ENCODE data around the gene BRD4. TPM values are rescaled to one million over a fixed set of nuclear protein-coding genes. Genes with fewer than 3 reads are reported as not detected.
A peak's percentile ranks its signal among the peaks of the same experiment; 100 is the strongest.

The BRD4 gene
- total RNA-seq, 1 experiment from 2014 or later, result 144 TPM

GRCh38 chr19:15194938-15195337, 137.4 kb downstream of the BRD4 start:
- Histone ChIP-seq H2BK5ac (ENCODE audit: insufficient read length, low read length) (no peak overlapping the region), H3K4me1 (ENCODE audit: insufficient read depth, low read length) (peaks cover 6% of the 10 kb centered on the region; the same call in 1 of the 2 replicates), H2BK12ac (ENCODE audit: insufficient read length, low read depth, low read length) (no peak overlapping the region), H2AFZ (ENCODE audit: low read length) (no peak overlapping the region), H2BK15ac (ENCODE audit: low read depth, low read length) (no peak overlapping the region), H3K79me2 (ENCODE audit: insufficient read depth, low read length) (peaks cover 14% of the 10 kb centered on the region; the same call in 1 of the 2 replicates), H2BK120ac (ENCODE audit: low read depth, low read length, poor library complexity, severe bottlenecking) (no peak overlapping the region), H2AK5ac (ENCODE audit: insufficient read length, low read length) (no peak overlapping the region), H3K27me3 (ENCODE audit: insufficient read depth, low read length) (no peaks in the 10 kb centered on the region), H3K9me3 (ENCODE audit: control insufficient read depth, low read depth, low read length) (no peaks in the 10 kb centered on the region), H3K79me1 (ENCODE audit: insufficient read depth, low read depth, low read length, poor library complexity, severe bottlenecking) (no peaks in the 10 kb centered on the region), H3K4me2 (ENCODE audit: insufficient read depth, insufficient read length, low read length) (peak overlapping the region; percentile 4), H3K18ac (ENCODE audit: insufficient read length, low read depth, low read length) (no peak overlapping the region), H3K4ac (ENCODE audit: low read depth, low read length) (no peak overlapping the region), H3K23ac (ENCODE audit: insufficient read length, low read depth, low read length) (no peak overlapping the region), H4K91ac (ENCODE audit: insufficient read length, low read depth, low read length) (no peak overlapping the region), H3K14ac (ENCODE audit: insufficient read depth, low read length) (no peak overlapping the region), H3T11ph (ENCODE audit: low read length) (no peak overlapping the region), H4K5ac (ENCODE audit: insufficient read length, low read depth, low read length) (no peak overlapping the region), H3K9ac (ENCODE audit: extremely low read depth, insufficient read length, low read length) (no peak overlapping the region), H3K56ac (ENCODE audit: insufficient read length, low read depth, low read length) (no peak overlapping the region), H3K23me2 (ENCODE audit: insufficient read length, low read depth, low read length, poor library complexity, severe bottlenecking) (no peaks in the 10 kb centered on the region), H3K27ac (ENCODE audit: insufficient read length, low read depth, low read length) (no peak overlapping the region), H4K8ac (replicated peaks; ENCODE audit: insufficient read length, low read depth, low read length) (no peak overlapping the region), H2BK20ac (ENCODE audit: low read depth, low read length, poor library complexity, severe bottlenecking) (no peak overlapping the region), H4K20me1 (ENCODE audit: control insufficient read depth, insufficient read depth, insufficient read length) (no peaks in the 10 kb centered on the region)
- H3K27me3 Mint-ChIP-seq (ENCODE audit: low read depth), result no peaks in the 10 kb centered on the region
- TF ChIP-seq, protein P1, sequence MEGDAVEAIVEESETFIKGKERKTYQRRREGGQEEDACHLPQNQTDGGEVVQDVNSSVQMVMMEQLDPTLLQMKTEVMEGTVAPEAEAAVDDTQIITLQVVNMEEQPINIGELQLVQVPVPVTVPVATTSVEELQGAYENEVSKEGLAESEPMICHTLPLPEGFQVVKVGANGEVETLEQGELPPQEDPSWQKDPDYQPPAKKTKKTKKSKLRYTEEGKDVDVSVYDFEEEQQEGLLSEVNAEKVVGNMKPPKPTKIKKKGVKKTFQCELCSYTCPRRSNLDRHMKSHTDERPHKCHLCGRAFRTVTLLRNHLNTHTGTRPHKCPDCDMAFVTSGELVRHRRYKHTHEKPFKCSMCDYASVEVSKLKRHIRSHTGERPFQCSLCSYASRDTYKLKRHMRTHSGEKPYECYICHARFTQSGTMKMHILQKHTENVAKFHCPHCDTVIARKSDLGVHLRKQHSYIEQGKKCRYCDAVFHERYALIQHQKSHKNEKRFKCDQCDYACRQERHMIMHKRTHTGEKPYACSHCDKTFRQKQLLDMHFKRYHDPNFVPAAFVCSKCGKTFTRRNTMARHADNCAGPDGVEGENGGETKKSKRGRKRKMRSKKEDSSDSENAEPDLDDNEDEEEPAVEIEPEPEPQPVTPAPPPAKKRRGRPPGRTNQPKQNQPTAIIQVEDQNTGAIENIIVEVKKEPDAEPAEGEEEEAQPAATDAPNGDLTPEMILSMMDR (conservative IDR thresholded peaks at IDR 0.05), result no peak
- H3K36me3 Mint-ChIP-seq (ENCODE audit: insufficient read depth in 1 of 3, low read depth in 3 of 3), result peaks cover 25 to 77% (median 61%) of the 10 kb centered on the region in 3 experiments; a peak in 6 of 7 replicates
- no peaks in the 10 kb centered on the region for H3K9me3 Mint-ChIP-seq
- peak overlapping the region; percentile 64 to 82 for H3K4me3 Mint-ChIP-seq
- WGBS (ENCODE audit: extremely low coverage, insufficient read length, low lambda C conversion rate), result no CpG with 5 or more reads among the region's 6 CpGs
- H3K4me1 Mint-ChIP-seq, result peaks cover 34 to 35% of the 10 kb centered on the region in 2 experiments
- H3K27ac Mint-ChIP-seq, result no peak overlapping the region
- no peak for DNase-seq
